GM12892 (cell line): ENCODE results near the gene DYNLT4.

Experiments used
- POLR2A ChIP-seq: IDR thresholded peaks from 2 replicates; pipeline ENCODE4 v1.6.1; 2011; ENCODE audit warnings: low read depth, low read length, control low read depth
- POLR2AphosphoS5 ChIP-seq: IDR thresholded peaks from 2 replicates; pipeline ENCODE4 v1.6.1; 2011; ENCODE audit warnings: low read depth, low read length, control low read depth

GRCh38 chr1:44805311-44806024, 1.7 kb downstream of the DYNLT4 start:
- TF ChIP-seq POLR2A = no peak
- no peak for TF ChIP-seq POLR2AphosphoS5
